Esophagus muscularis mucosa (tissue), 4 donors: ENCODE data around the gene IL12A. TPM values are rescaled to one million over a fixed set of nuclear protein-coding genes. Genes with fewer than 3 reads are reported as not detected.

Experiments used
- DNase-seq: peaks from one replicate; pipeline ENCODE4 v3.0.0-alpha.2; 2017; ENCODE audit errors: extremely low spot score
- H3K27ac ChIP-seq, 4 donors: fragments of 200-600 bp; sonication (generic); replicated peaks in 1 of 4; 1 replicate in 3 of 4; 2 replicates in 1 of 4; pipeline ENCODE4 v1.5.1; 2016 to 2019; ENCODE audit warnings: mild to moderate bottlenecking in 1 of 4
- H3K27me3 ChIP-seq, 4 donors: fragments of 200-600 bp; sonication (generic); one replicate each; pipeline versions ENCODE4 v1.5.1 to v1.6.0; 2016 to 2019
- H3K36me3 ChIP-seq, 4 donors: fragments of 200-600 bp; sonication (generic); one replicate each; pipeline ENCODE4 v1.5.1; 2016 to 2019
- H3K4me1 ChIP-seq, 4 donors: fragments of 200-600 bp; sonication (generic); one replicate each; pipeline ENCODE4 v1.5.1; 2016 to 2019
- H3K4me3 ChIP-seq, 4 donors: fragments of 200-600 bp; sonication (generic); 1 replicate in 2 of 4; 2 replicates in 2 of 4; pipeline ENCODE4 v1.5.1; 2016 to 2019; ENCODE audit warnings: mild to moderate bottlenecking in 4 of 4, moderate library complexity in 1 of 4
- H3K9me3 ChIP-seq, 4 donors: fragments of 200-600 bp; sonication (generic); 1 replicate in 3 of 4; 2 replicates in 1 of 4; pipeline ENCODE4 v1.5.1; 2016 to 2019
- CTCF ChIP-seq, 3 experiments: fragments of 200-600 bp in 2 of 3; fragments of 450-650 bp in 1 of 3; sonication (generic) in 2 of 3; IDR thresholded peaks; one replicate each; pipeline ENCODE4 v1.5.1; 2017 to 2019; ENCODE audit warnings: antibody characterized with exemption in 3 of 3, mild to moderate bottlenecking in 2 of 3, moderate library complexity in 1 of 3
- EP300 ChIP-seq: sonication (generic); formaldehyde crosslinking; IDR thresholded peaks from one replicate; pipeline ENCODE4 v1.6.1; 2017; ENCODE audit warnings: antibody characterized with exemption
- POLR2A ChIP-seq: fragments of 450-650 bp; IDR thresholded peaks from one replicate; pipeline ENCODE4 v1.6.1; 2017; ENCODE audit warnings: antibody characterized with exemption, moderate library complexity, mild to moderate bottlenecking, low read depth
- POLR2AphosphoS5 ChIP-seq, 2 donors: sonication (generic); formaldehyde crosslinking; IDR thresholded peaks; one replicate each; pipeline ENCODE4 v1.6.1; 2017; ENCODE audit warnings: antibody characterized with exemption in 2 of 2
- WGBS: methylation state at CpG from one replicate; pipeline ENCODE4 v1.1.5; 2018; 5-methylcytosine and 5-hydroxymethylcytosine counted together
- intact Hi-C: fragments of 100-400 bp; cut with DNase I; formaldehyde crosslinking; loops from one replicate; pipeline ENCODE4 v1.15.1; 2023
- total RNA-seq, 4 donors: library from RNA; depleted of rRNA; stranded (reverse); fragments of >200 nt; gene quantifications; one replicate each; pipeline versions ENCODE4 v1.1.0 to v1.2.1, GENCODE V29; 2016

Gene IL12A
- total RNA-seq, 4 donors from 2014 or later: 0.42 to 2.4 (median 0.99) TPM

- intact Hi-C loops: no loop called here
- no peak overlapping the region for H3K4me3 ChIP-seq
- no peaks in the 10 kb centered on the region for H3K9me3 ChIP-seq
- TF ChIP-seq POLR2A (no peak), POLR2AphosphoS5 (IDR thresholded peaks at IDR 0.05) (no peak), EP300 (no peak), CTCF (IDR thresholded peaks at IDR 0.05) (no peak)
- DNase-seq: no peak
- 84% methylated on average over 1 of the region's 1 CpG for WGBS
- peaks cover 0 to 29% (median 28%) of the 10 kb centered on the region in 4 donors for H3K4me1 ChIP-seq
- no peak overlapping the region for H3K27ac ChIP-seq
- no peaks in the 10 kb centered on the region for H3K27me3 ChIP-seq
- H3K36me3 ChIP-seq: no peaks in the 10 kb centered on the region
These were observed 6.5 kb downstream of the IL12A start for GRCh38 chr3:159995091-159995490.

- Histone ChIP-seq H3K27ac (no peak overlapping the region), H3K4me1 (peaks cover 0 to 21% (median 21%) of the 10 kb centered on the region in 4 donors), H3K9me3 (no peaks in the 10 kb centered on the region), H3K36me3 (no peaks in the 10 kb centered on the region), H3K4me3 (no peak overlapping the region), H3K27me3 (no peaks in the 10 kb centered on the region)
- no peak for DNase-seq
- TF ChIP-seq POLR2A (no peak), CTCF (IDR thresholded peaks at IDR 0.05) (no peak), POLR2AphosphoS5 (IDR thresholded peaks at IDR 0.05) (no peak), EP300 (no peak)
- intact Hi-C loops: no loop called here
These were observed 7.4 kb downstream of the IL12A start for GRCh38 chr3:159996018-159996417.

- 93% methylated on average over 7 of the region's 7 CpGs for WGBS
- intact Hi-C loops: no loop called here
- Histone ChIP-seq H3K4me1 (peaks cover 0 to 22% (median 21%) of the 10 kb centered on the region in 4 donors), H3K9me3 (no peaks in the 10 kb centered on the region), H3K4me3 (no peak overlapping the region), H3K27ac (no peak overlapping the region), H3K36me3 (no peaks in the 10 kb centered on the region), H3K27me3 (no peaks in the 10 kb centered on the region)
- no peak for DNase-seq
- no peak for TF ChIP-seq POLR2A
- no peak for TF ChIP-seq EP300
- TF ChIP-seq POLR2AphosphoS5 (IDR thresholded peaks at IDR 0.05): no peak
- no peak for TF ChIP-seq CTCF (IDR thresholded peaks at IDR 0.05)
These were observed 8.3 kb downstream of the IL12A start for GRCh38 chr3:159996959-159997358.

GRCh38 chr3:160001148-160001760, 12.6 kb downstream of the IL12A start:
- Histone ChIP-seq H3K4me3 (no peak overlapping the region), H3K4me1 (peaks cover 0 to 6% (median 2%) of the 10 kb centered on the region in 4 donors), H3K9me3 (no peaks in the 10 kb centered on the region), H3K27ac (no peak overlapping the region), H3K36me3 (no peaks in the 10 kb centered on the region), H3K27me3 (no peaks in the 10 kb centered on the region)
- intact Hi-C loops: loop anchor here (5.0 kb wide), 2 partner anchors 114 to 194 kb away; no protein-coding TSS in a partner anchor
- 74% methylated on average over 7 of the region's 7 CpGs for WGBS
- no peak for DNase-seq
- TF ChIP-seq CTCF (IDR thresholded peaks at IDR 0.05): no peak
- no peak for TF ChIP-seq POLR2AphosphoS5 (IDR thresholded peaks at IDR 0.05)
- TF ChIP-seq POLR2A: no peak
- no peak for TF ChIP-seq EP300
